Skin of body (tissue), 2 donors: Measurements from ENCODE around the gene NGFR. TPM values are rescaled to one million over a fixed set of nuclear protein-coding genes. Genes with fewer than 3 reads are reported as not detected.

Experiments used
- DNase-seq: peaks from one replicate; lab custom pipeline; 2025; lab: John Stamatoyannopoulos, UW
- total RNA-seq: library from RNA; depleted of rRNA; stranded (reverse); fragments of >200 nt; gene quantifications from one replicate; pipeline ENCODE4 v1.2.3, GENCODE V29; 2014

NGFR gene, protein sequence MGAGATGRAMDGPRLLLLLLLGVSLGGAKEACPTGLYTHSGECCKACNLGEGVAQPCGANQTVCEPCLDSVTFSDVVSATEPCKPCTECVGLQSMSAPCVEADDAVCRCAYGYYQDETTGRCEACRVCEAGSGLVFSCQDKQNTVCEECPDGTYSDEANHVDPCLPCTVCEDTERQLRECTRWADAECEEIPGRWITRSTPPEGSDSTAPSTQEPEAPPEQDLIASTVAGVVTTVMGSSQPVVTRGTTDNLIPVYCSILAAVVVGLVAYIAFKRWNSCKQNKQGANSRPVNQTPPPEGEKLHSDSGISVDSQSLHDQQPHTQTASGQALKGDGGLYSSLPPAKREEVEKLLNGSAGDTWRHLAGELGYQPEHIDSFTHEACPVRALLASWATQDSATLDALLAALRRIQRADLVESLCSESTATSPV
- 11.2 TPM for total RNA-seq

DNA sequence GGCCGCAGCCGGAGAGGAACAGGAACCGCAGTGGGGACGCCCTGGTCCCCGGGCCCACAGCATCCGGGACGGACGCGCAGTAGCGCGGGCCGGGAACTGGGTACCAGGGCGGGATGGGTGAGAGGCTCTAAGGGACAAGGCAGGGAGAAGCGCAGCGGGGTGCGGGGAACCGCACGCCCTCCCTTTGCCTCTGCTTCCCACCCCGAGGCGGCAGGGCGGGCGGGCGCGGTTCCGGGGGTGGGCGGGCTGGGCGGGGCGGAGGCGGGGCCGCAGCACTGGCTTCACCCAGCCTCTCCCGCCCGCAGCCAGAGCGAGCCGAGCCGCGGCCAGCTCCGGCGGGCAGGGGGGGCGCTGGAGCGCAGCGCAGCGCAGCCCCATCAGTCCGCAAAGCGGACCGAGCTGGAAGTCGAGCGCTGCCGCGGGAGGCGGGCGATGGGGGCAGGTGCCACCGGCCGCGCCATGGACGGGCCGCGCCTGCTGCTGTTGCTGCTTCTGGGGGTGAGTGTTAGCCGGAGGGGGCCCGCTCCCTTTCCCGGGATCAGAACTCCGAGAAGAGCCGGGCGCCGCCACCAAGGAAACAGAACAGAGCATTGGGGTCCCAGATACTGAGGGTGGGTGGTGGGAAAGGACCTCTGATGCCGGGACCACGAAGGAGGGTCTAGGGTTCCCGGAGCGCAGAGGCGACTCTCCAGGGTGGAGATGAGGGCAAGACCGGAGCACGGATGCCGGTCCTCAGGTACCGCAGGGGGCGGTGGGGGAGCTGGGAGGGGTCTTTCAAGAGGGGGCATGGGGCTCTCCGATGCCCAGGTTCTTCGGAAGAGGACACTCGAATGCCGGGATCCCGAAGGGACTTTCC, at the start of gene NGFR:
TSS of gene NGFR (plus strand) at position 308 of the 856 bp plus-strand sequence. CDS start at position 433, 125 bp downstream.
- no peak for DNase-seq

DNA sequence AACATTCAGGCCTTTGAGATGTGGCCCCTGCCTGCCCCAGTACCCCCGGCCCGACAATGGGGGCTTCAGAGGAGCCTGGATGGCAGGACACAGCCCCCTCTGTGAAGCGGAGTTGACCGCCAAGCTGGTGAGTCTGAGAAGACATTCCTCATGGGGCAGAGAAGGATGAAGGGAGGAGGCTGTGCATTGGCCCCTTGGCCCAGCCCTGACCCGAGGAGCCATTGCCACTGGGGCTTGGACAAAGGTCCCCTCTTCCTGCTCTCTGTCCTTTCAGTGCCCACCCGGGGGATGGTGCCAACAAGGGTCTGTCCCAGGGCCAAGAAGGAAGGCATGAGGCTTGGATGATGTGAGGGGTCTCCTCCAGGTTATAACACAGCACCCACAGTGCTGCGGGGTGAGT, 49.5 kb upstream of the NGFR start:
- DNase-seq = no peak

DNA sequence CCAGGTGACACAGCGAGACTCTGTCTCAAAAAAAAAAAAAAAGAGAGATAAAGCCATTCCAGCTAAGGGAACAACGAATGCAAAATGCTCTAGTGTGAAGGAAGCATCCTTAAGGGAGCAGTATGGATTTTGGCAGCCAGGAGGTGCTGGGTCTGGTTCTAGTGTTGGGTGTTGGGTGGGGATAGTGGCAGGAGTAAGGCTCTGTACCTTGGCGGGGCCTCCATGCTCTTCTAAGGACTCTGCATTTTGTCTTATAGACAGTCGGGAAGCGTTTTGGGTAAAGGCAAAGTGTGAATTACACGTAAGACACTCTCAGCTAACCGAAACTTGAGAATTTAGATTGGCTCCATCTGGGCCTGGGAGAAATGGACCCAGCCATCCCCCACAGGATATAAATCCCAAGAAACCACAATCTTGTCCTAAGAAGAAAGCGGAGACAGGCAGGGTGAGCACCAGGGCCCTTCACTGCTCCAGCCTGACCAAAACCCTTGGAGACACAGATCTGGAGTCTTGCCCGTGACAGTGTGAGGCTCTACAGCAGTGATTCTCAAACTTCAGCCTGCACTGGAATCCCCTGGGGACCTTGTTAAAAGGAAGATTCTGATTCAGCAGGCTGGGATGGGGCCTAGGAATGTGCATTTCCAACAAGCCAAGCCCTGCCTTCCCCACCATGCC, 47.3 kb upstream of the NGFR start:
- no peak for DNase-seq

DNA sequence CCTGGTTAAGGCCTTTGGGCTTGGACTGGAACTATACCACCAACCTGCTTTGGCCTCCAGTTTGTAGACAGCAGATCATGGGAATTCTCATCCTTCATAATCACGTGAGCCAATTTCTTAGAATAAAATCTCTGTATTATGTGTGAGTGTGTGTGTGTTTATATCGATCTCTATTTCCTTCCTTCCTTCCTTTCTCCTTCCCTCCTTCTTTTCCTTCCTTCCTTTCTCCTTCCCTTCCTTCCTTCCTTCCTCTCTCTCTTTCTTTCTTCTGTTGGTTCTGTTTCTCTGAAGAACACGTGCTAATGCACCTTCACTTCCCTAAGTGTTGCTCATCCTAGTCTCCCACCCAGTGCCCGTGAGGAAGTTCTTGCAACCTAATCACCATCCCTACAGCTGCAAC, 44.9 kb upstream of the NGFR start:
- DNase-seq = no peak

DNA sequence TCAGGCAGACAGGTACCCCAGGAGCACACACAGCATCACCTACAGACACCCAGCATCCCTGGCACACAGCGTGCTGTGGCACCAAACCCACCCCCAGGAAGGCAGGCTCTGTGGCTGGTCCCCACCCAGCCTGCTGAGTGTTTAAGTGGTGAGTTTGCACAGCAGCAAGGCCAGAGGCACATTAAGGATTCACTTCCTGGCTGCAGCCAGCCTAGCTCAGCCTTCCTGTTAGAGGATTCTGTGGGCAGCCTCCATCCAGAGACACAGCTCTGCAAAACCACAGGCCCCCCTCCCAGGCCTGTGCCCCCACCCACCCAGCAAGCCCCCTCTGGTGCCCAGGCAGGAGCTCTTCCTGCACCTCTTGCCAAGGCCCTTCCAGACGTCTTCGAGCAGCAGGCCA, 44.4 kb upstream of the NGFR start:
- no peak for DNase-seq

DNA sequence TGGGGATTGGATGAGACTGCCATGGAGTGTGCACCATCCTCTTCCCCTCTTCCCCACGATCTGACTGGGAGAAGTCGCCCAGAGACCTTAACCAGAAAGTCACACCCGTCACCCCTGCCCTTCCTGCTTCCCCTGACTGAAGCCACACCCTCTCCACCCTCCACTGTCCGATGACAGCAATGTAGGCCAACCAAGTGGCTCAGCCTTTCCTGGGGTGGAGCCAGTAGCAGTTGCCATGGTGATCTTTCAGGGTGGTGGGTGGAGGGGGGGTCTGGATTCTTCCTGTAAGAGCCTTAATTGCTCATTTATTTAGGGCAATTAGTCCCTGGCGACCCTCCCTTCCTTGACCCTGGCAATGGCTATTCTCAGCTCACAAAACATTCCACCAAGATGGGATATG, 42.9 kb upstream of the NGFR start:
- DNase-seq = no peak

DNA sequence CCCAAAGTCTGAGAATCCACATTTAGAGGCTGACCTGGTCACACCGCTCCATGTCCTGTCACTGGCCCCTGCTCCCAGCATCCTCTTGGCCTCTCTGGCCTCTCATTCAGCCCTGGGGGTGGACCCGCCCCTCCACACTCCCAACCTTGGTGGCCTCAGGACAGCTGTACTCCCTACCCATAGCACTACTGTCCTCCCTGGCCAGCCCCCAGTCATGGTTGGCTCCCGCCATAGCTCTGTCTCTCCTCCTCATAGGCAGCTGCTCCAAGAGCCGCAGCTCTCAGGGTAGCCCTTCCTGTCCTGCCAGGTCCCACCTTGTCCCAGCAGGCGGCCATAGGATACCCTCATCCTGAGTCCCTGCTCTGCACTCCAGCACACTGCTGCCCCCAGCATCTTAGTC, 42.4 kb upstream of the NGFR start:
- no peak for DNase-seq

DNA sequence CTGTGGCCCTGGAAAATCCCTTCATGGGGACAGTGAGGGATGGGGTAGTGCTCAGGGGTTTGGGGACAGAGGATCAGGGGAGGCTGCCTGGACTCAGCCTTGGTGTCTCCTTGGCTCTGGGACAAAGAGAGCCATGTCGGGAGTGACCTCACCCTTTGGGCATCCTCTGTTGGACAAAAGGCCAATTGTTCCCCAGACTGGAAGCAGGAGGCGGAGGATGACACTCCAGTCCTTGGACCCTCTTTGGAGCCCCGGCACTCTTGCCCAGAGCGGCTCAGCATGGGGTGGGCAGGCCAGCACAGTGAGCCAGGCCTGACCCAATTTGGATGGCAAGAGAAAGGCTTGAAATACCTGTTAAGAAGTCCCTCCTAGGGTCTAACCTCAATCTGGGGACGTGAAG, 41.0 kb upstream of the NGFR start:
- DNase-seq = no peak

DNA sequence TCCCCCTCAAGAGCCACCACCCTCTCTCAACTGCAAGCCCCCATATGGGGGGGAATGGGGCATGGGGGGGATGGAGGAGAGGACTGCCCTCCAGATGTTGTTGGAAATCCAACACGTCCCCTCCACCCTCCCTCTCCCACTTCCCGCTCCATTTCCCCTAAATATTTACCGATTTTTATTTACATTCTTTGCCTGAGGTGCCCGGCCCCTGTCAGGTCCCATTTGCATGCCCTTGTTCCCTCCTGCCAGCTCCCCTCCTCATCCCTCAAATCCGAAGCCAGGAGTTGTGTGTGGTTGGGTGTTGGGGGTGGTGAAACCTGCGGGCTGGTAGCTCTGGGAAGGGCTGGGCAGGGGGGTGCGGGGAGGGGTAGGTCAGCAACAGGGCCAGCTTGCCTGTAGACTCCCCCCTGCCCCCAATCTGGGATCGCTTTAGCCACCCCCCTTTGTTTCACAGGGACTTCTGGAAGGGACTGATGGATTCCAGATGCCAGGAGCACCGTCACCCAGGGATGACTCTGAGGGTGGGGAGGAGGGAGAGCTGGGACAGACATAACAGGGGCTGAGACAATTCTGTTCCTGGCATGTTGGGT, 39.7 kb upstream of the NGFR start:
- peak; percentile 69 for DNase-seq

DNA sequence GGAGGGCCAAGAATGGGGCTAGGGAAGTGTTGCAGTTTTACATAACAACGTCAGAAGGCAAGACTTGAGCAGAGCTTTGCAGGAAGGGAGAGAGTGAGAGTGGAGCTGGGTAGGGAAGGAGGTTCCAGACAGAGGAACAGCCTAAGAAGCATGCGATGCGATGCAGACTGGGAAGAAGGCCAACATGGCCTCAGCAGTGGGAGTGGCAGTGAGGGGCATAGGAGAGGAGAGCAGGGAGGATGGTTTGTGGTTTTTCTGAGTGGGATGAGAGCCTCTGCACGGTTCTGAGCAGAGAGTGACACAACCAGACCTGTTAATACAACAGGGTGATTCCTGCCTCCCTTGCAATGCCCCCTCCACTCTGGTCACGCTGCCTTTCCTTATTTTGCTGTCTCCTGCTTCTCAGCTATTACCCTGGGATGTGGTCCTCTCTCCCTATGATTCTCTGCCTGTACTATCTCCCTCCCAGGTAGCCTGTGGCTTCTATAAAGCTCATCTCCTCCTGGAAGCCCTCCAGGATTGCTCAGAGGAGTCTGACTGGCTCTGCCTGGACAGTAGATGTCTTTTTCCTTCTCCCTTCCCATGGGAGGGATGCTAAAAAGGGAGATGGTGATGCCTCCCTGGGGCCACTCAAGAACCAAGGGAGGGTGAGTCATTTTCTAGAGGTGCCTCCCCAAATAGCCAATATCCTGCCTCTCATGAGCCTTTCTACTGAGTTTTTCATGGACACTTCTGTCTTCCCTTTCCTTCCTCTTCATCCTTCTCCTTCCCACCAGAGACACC, 38.7 kb upstream of the NGFR start:
- peak; percentile 65 for DNase-seq

DNA sequence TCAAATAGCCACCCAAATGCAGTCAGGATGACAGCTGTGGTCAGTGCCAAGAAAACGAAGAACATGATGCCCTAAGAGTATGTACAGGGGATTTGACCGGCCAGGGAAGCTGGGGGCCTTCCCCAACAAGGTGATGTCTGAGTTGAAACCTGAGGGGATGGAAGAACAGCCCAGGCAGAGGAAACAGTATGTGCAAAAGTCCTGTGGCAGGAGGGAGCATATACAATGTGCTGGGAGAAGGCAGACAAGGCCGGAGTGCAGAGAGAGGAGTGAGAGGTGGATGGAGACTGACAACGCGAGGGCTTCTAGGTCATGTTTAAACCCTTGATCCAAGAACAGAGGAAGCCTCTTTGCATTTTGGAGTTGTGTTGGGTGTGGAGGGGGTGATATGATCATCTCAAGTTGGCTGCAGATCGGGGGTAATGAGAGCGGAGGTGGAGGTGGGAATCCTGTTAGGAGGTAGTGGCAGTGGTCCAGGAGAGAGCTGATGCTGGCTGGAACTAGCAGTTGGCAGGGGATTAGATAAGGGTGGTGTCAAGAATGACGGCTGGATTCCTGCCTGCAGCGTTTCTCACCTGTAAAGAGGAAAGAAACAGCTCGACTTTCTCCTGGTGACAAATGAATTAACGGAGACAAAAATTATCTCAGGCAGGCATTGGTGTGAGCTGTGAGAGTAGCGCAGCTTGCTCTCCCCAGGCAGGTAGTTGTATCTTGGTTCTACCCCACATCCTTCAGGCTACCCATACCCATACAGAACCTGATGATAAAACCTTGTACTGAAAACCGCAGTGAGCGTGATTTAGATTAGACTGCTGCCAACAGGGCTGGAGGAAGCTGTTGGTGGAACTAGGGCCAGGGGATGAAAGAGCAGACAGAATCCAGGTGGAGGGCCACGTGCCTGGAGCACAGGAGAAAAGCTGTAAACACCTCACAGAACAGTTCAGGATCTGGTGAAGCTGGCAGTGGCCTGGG, 37.2 kb upstream of the NGFR start:
- no peak for DNase-seq

DNA sequence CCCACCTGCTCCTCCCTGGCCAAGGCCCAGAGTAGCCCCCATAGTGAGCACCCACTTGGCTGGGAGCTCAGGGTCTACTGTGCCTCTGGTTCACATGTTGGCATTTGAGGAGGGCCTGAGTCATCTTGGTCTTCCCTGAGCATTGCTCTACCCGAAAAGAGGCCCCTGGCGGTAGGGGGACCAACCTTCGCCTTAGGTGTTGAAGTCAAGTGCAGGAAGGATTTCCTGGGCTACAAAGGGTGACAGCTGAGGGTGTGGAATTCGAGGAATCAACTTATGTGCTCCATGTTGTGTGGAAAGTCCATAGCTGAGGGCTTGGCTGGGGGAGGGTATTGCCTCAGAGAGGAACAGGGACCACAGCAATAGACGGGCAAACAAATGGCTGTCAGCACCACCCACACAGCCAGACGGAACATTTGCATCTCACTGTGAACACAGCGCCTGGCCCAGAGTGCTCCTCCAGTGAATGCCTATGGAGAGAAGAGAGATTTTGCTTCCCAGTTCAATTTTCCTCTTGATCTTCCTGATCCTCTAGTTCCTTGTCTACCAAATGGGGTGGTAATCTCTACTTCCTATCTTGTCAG, 35.6 kb upstream of the NGFR start:
- no peak for DNase-seq

DNA sequence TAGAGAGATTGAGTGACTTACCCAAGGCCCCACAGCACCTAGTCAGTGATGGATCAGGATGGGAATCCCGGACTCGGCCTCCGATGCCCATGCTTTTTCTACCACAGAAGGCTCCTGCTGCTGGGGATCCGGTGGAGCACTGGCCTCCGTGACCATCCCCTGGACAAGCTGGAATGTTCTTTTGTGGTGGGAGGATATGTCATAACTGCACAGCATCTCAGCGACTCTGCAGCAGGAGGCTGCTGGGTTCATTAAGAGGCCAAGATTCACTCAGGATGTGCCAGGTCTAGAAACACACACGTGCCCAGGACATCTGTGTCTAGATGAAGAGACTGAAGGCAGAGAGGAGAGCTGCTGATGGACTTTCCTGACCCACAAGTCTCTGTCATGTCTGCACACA, 34.7 kb upstream of the NGFR start:
- DNase-seq = no peak

DNA sequence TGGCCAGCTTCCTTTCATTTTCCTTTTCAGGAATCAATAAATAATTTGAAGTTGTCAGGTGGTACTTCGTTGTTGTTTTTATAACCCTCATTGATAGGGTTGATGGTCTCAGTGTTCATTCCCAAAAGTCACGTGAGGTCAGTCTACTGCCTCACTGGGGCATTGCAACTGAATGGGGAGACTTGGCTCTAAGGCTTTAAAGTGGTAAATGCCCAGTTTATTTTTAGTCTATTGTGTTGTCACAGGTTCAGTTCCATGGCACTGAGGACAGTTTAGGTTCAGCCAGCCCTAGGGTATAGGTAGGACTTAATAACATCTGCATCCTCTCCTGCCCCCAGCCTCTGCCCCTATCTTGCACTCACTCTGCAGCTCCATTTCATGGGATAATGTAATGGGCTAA, 33.5 kb upstream of the NGFR start:
- DNase-seq = no peak

DNA sequence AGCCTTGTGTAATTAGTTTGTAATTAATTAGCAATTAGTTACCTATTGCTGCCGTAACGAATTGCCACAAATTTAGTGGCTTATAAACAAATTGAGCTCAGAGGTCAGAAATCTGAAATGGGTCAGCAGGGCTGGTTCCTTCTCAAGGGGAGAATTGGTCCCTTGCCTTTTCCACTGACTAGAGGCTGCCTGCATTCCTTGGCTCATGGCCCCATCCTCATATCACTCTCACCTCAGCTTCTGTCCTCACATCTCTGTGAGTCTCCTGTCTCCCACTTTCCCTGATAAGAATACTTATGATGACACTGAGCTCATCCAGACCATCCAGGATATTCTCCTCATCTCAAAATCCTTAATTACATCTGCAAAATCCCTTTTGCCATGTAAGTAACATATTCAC, 31.0 kb upstream of the NGFR start:
- no peak for DNase-seq

DNA sequence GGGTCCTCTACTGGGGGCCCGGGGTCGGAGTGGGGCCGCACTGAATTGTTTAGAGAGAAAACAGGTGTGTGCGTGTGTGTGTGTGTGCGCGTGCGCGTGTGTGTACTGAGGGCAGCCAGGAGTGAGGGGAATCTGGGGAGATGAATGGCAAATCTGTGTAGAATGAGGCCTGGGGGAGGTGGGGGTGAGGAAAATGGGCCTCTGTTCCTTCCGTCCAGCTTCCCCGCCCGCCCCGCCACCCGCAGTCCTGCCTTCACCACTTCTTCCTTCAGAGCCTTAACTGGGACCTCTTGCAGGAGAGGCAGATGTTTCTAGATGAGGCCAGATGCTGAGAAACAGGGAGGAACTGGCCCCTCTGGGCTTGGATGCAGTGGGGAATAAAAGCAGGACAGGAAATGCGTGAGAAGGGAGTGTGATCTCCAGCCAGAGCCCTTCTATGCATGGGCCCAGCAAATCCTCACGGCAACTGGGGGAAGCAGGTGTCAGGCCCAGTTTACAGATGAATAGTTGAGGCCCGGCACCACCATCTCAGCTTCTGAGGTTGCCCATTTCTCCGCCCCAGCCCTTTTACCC, 29.7 kb upstream of the NGFR start:
- DNase-seq = no peak

DNA sequence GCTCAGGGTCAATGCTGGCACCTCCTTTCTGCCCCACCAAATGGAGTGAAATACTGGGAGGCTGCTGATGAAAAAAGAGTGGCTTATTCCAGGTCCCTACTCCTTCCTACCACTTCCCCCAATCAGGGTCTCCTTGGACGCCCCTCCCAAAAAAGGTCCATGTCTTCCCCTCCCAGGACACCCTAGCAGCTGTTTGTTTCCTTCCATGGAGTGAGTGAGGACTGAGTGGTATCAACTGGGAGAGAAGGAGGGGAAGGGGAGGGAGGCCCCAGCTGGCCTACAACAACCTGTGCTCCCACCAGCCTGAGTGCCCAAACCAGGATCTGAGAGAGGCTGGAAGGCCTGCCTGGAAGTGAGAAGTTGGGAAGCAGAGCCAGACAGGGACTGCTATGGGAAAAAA, 28.7 kb upstream of the NGFR start:
- DNase-seq = no peak

DNA sequence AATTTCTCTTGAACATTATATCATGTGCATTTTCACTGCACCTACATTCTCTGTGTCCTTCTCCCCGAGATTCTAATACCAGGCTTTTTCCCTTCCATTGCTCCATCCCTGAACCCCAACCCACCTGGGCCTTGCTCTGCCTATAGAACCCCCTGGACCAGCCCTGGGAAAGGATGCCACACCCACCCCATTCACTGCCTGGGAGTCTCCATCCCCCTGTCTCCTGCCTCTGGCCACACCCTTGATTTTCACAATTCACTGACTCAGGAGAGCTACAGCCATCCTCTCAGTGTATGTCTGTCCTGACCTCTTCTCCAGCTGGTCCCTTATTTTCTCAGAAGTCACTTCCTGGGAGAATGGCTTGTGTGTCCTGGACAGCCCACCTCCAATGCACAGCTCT, 27.9 kb upstream of the NGFR start:
- no peak for DNase-seq

DNA sequence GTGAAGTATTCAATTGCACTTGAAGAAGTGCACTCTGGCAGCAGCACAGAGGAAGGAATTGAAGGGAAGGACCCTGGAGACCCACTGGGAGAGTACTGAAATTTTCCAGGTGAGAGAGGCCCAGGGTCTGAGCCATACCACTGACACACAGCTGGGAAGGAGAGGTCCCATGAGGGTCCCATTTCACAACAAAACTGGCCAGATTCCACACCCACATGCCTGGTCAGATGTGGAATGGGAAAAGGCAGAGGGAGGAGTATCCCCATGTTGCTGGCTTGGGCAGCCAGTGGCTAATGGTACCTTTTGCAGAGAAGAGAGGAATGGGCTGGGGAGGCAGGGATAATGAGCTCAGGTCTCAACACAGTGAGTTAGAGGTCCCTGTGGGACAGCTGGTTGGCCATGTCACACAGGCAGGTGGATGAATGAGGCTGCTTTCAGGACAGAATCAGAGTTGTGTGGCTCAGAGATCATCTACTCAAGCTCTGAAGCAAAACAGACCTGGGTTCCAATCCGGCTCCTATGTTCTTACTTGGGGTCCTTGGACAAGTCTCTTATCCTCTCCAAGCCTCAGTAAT, 26.2 kb upstream of the NGFR start:
- DNase-seq = no peak
